K562 (cell line): Measurements from ENCODE around the gene AREL1. TPM values are rescaled to one million over a fixed set of nuclear protein-coding genes. Genes with fewer than 3 reads are reported as not detected.

Source experiments
- ATAC-seq: fragments of 200-7000 bp; cut with Tn5 transposase; 3 replicates; pipeline ENCODE4 v1.9.1; 2020; ENCODE audit warnings: moderate library complexity
- BruUV-seq: library from RNA; stranded (reverse); fragments of 400-500 nt; replicated peaks from 2 replicates; lab custom pipeline; 2021; lab: Mats Ljungman, UMichigan
- CTCF ChIA-PET: fragments of 300-600 bp; formaldehyde crosslinking; extraction: SDS; loops from one replicate; lab custom pipeline; 2021; ENCODE audit warnings: low intra/inter-chr PET ratio; lab: Yijun Ruan, JAX
- POLR2A ChIA-PET: fragments of 300-600, 350-650 bp; sonication (Branson Sonifier 250); formaldehyde crosslinking; extraction: SDS; loops from one replicate; lab custom pipeline; 2021; ENCODE audit warnings: antibody characterized with exemption, inconsistent platforms; lab: Yijun Ruan, JAX
- DNase-seq, 4 experiments: peaks; one replicate each; pipeline versions ENCODE4 v3.0.0 to v3.0.0-alpha.2; 2011 to 2018; ENCODE audit warnings: low spot score in 3 of 4, mixed read lengths in 3 of 4; ENCODE audit errors: extremely low read depth in 1 of 4
- FAIRE-seq: peaks from 2 replicates; lab custom pipeline; 2011; peaks lifted over from hg19 to GRCh38; lab: Jason Lieb, UNC
- H2AFZ ChIP-seq: 2 replicates; pipeline ENCODE4 v1.6.0; 2011; ENCODE audit warnings: low read depth, low read length, control low read depth, inconsistent platforms
- H3K27ac ChIP-seq: fragments of 200-600 bp; 3 replicates; pipeline ENCODE4 v1.8.0; 2011; ENCODE audit warnings: low read depth, mild to moderate bottlenecking, control low read depth, inconsistent platforms, low read length, moderate library complexity, mixed read lengths; ENCODE audit errors: extremely low read depth
- H3K27me3 ChIP-seq, 2 experiments: fragments of 300-600 bp in 1 of 2; 2 replicates in 1 of 2; 3 replicates in 1 of 2; pipeline versions ENCODE4 v1.6.0 to v1.8.0; 2011; ENCODE audit warnings: inconsistent platforms in 2 of 2, low read length in 2 of 2, mild to moderate bottlenecking in 1 of 2, mixed read lengths in 1 of 2, moderate library complexity in 1 of 2; ENCODE audit not compliant: control insufficient read depth in 2 of 2, insufficient read depth in 2 of 2
- H3K36me3 ChIP-seq: fragments of 300-600 bp; 3 replicates; pipeline ENCODE4 v1.8.0; 2011; ENCODE audit warnings: mild to moderate bottlenecking, low read length, inconsistent platforms; ENCODE audit not compliant: control insufficient read depth, insufficient read depth
- H3K4me1 ChIP-seq, 2 experiments: fragments of 200-600 bp in 1 of 2; replicated peaks in 1 of 2; 2 replicates in 1 of 2; 3 replicates in 1 of 2; pipeline versions ENCODE4 v1.5.1 to v1.8.0; 2011; ENCODE audit warnings: inconsistent platforms in 2 of 2, low read length in 2 of 2, mild to moderate bottlenecking in 1 of 2, mixed read lengths in 1 of 2, moderate library complexity in 1 of 2; ENCODE audit not compliant: control insufficient read depth in 2 of 2, insufficient read depth in 2 of 2
- H3K4me2 ChIP-seq: 2 replicates; pipeline ENCODE4 v1.6.1; 2011; ENCODE audit warnings: low read length, control low read depth, inconsistent platforms, mixed read lengths; ENCODE audit not compliant: insufficient read depth
- H3K4me3 ChIP-seq: fragments of 200-600 bp; sonication (generic), shearing (Covaris generic); 2 replicates; pipeline ENCODE4 v1.5.1; 2016; ENCODE audit warnings: control low read depth, inconsistent platforms
- H3K79me2 ChIP-seq: fragments of 200-600 bp; 3 replicates; pipeline ENCODE4 v1.8.0; 2011; ENCODE audit warnings: low read length, inconsistent platforms; ENCODE audit not compliant: control insufficient read depth, insufficient read depth
- H3K9ac ChIP-seq, 2 experiments: 2 replicates each; pipeline versions ENCODE4 v1.6.0 to v1.6.1; 2011; ENCODE audit warnings: low read depth in 2 of 2, low read length in 2 of 2, control low read depth in 1 of 2, inconsistent platforms in 1 of 2, mild to moderate bottlenecking in 1 of 2, mixed read lengths in 1 of 2; ENCODE audit not compliant: insufficient read depth in 1 of 2
- H3K9me1 ChIP-seq: one replicate; pipeline ENCODE4 v1.6.0; 2011; ENCODE audit warnings: inconsistent platforms, mild to moderate bottlenecking, low read length, moderate library complexity; ENCODE audit not compliant: control insufficient read depth, insufficient read depth
- H3K9me3 ChIP-seq: replicated peaks from 2 replicates; pipeline ENCODE4 v1.5.1; 2011; ENCODE audit warnings: low read depth, low read length, inconsistent platforms; ENCODE audit not compliant: control insufficient read depth, insufficient read depth
- H4K20me1 ChIP-seq: replicated peaks from 2 replicates; pipeline ENCODE4 v1.6.1; 2011; ENCODE audit warnings: low read length, inconsistent platforms, mixed read lengths; ENCODE audit not compliant: control insufficient read depth, insufficient read depth
- CC2D1A ChIP-seq: fragments of 450-650 bp; IDR thresholded peaks from 2 replicates; pipeline ENCODE4 v1.6.1; 2017; ENCODE audit warnings: mild to moderate bottlenecking
- ESRRB ChIP-seq: fragments of 250-450 bp; sonication (Bioruptor Pico); IDR thresholded peaks from 2 replicates; pipeline ENCODE4 v1.5.0; 2020; ENCODE audit warnings: mild to moderate bottlenecking, moderate library complexity, borderline replicate concordance
- KLF16 ChIP-seq: IDR thresholded peaks from 2 replicates; pipeline ENCODE4 v1.6.1; 2016; ENCODE audit warnings: antibody characterized with exemption
- PRMT5 ChIP-seq: sonication (generic); formaldehyde crosslinking; IDR thresholded peaks from 2 replicates; pipeline ENCODE4 v1.5.0; 2020; ENCODE audit warnings: missing genetic modification reagents
- PTTG1 ChIP-seq: fragments of 450-650 bp; IDR thresholded peaks from 2 replicates; pipeline ENCODE4 v1.6.1; 2016; ENCODE audit warnings: low read depth, mild to moderate bottlenecking, missing genetic modification characterization, missing compliant biosample characterization
- SFPQ ChIP-seq: fragments of 200-400 bp; formaldehyde crosslinking; IDR thresholded peaks from 2 replicates; pipeline ENCODE4 v1.6.1; 2017; ENCODE audit warnings: mild to moderate bottlenecking, low read depth, low read length, moderate library complexity
- SIX5 ChIP-seq, 2 experiments: IDR thresholded peaks; 2 replicates each; pipeline ENCODE4 v1.6.1; 2011; ENCODE audit warnings: low read length in 2 of 2, borderline replicate concordance in 1 of 2, low read depth in 1 of 2, mild to moderate bottlenecking in 1 of 2, moderate library complexity in 1 of 2; ENCODE audit not compliant: insufficient read depth in 1 of 2
- SLC30A9 ChIP-seq: fragments of 250-450 bp; sonication (Bioruptor Pico); IDR thresholded peaks from 2 replicates; pipeline ENCODE4 v1.8.0; 2022; ENCODE audit warnings: mild to moderate bottlenecking, moderate library complexity
- SNRNP70 ChIP-seq: fragments of 200-400 bp; formaldehyde crosslinking; optimal IDR thresholded peaks from 2 replicates; pipeline ENCODE3; 2017; ENCODE audit warnings: low read depth, low read length
- SPI1 ChIP-seq: IDR thresholded peaks from 2 replicates; pipeline ENCODE4 v1.6.1; 2011; ENCODE audit warnings: low read depth, low read length, control low read depth, borderline replicate concordance
- TRIM25 ChIP-seq: fragments of 450-650 bp; IDR thresholded peaks from 2 replicates; pipeline ENCODE4 v1.7.0; 2016; ENCODE audit warnings: borderline replicate concordance
- ZNF124 ChIP-seq: sonication (generic); formaldehyde crosslinking; IDR thresholded peaks from 2 replicates; pipeline ENCODE4 v1.8.1; 2022; ENCODE audit warnings: missing genetic modification reagents
- ZNF197 ChIP-seq: fragments of 200-800 bp; sonication (Bioruptor generic); IDR thresholded peaks from 2 replicates; pipeline ENCODE4 v1.6.1; 2016; ENCODE audit warnings: low read depth, missing genetic modification characterization, missing compliant biosample characterization
- WGBS: fragments of 100-300 bp; shearing (Covaris generic); methylation state at CpG from one replicate; pipeline ENCODE4 v1.1.6; 2016; ENCODE audit warnings: low coverage, mixed read lengths; ENCODE audit not compliant: insufficient coverage; ENCODE audit errors: missing lambda C conversion rate; 5-methylcytosine and 5-hydroxymethylcytosine counted together
- in situ Hi-C: fragments of 300-500 bp; cut with MboI; formaldehyde crosslinking; loops from 4 replicates; pipeline ENCODE4 v1.15.0; 2018; ENCODE audit warnings: inconsistent platforms, mixed read lengths
- intact Hi-C: fragments of 100-400 bp; cut with micrococcal nuclease; formaldehyde crosslinking; loops from 2 replicates; pipeline ENCODE4 v1.14.2; 2022
- polyA plus RNA-seq, 8 experiments: library from polyadenylated mRNA; depleted of rRNA in 4 of 8; stranded (reverse) in 5 of 8; unstranded in 3 of 8; fragments of >200 nt; fragmentation: Nextera tagmentation in 2 of 8; fragmentation: Illumina TruSeq in 1 of 8; extraction: Ambion mirVana in 2 of 8; extraction: Trizol in 1 of 8; gene quantifications; 2 replicates each; pipeline versions ENCODE4 v1.2.1 to v1.2.3, GENCODE V29; 2011 to 2014; ENCODE audit warnings: inconsistent platforms in 1 of 8, missing spikeins in 1 of 8
- total RNA-seq, 7 experiments: library from RNA; depleted of rRNA in 6 of 7; stranded (reverse); fragments of >200 nt in 6 of 7; fragmentation: Illumina TruSeq in 2 of 7; extraction: Trizol in 2 of 7; gene quantifications; 2 replicates each; pipeline versions ENCODE4 v1.2.1 to v1.2.3, GENCODE V29; 2011 to 2021; ENCODE audit warnings: low replicate concordance in 1 of 7
- TF ChIP-seq, protein P1 (sequence below): fragments of 450-650 bp; IDR thresholded peaks from 2 replicates; pipeline ENCODE4 v1.6.1; 2016
- TF ChIP-seq, protein P2 (sequence below): fragments of 250-450 bp; sonication (Bioruptor Pico); IDR thresholded peaks from 2 replicates; pipeline ENCODE4 v1.9.0; 2021; ENCODE audit warnings: mild to moderate bottlenecking, inconsistent platforms

Gene AREL1
- total and polyA plus RNA-seq, 9 of the 15 experiments (the other 6 are each of a cell fraction or from before 2014, with no cell fraction given) = 6.0 to 24.8 (median 16.6) TPM

- TF ChIP-seq PTTG1 (tag) (no peak), PRMT5 (CRISPR knock-in tag) (no peak), KLF16 (no peak), SNRNP70 (no peak), TRIM25 (no peak), ESRRB (CRISPR knock-in tag) (no peak), SIX5 (IDR thresholded peaks at IDR 0.05; ENCODE audit: borderline replicate concordance in 1 of 2, insufficient read depth in 1 of 2, low read depth in 1 of 2, low read length in 2 of 2) (no peak), CC2D1A (no peak)
- TF ChIP-seq, protein P1, sequence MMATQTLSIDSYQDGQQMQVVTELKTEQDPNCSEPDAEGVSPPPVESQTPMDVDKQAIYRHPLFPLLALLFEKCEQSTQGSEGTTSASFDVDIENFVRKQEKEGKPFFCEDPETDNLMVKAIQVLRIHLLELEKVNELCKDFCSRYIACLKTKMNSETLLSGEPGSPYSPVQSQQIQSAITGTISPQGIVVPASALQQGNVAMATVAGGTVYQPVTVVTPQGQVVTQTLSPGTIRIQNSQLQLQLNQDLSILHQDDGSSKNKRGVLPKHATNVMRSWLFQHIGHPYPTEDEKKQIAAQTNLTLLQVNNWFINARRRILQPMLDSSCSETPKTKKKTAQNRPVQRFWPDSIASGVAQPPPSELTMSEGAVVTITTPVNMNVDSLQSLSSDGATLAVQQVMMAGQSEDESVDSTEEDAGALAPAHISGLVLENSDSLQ = no peak
- TF ChIP-seq, all 486 proteins: peak for 3
These were observed 45.1 kb downstream of the AREL1 start (continued) for GRCh38 chr14:74667758-74668157.

DNA sequence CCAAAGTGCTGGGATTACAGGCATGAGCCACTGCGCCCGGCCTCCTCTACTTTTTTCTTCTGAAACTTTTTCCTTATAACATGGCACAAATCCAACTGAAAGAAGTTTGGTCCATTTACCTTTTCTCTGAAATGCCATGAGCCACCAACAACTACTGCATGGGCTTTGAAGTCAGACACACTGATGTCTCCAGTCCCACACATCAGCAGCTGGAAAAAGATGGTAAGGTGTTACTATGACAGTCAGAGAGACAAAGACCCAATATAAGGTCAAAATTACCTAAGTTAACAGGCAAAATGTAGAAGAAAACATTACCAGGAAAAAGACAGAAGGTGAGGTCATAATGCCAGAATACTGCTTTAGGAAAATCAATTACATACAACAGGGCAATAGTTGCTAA, 48.2 kb downstream of the AREL1 start:
- Histone ChIP-seq H3K4me1 (peaks cover 0 to 11% of the 10 kb centered on the region in 2 experiments; a peak in 2 of 5 replicates), H3K4me2 (no peak overlapping the region), H4K20me1 (no peaks in the 10 kb centered on the region), H3K4me3 (no peak overlapping the region), H2AFZ (no peak overlapping the region), H3K79me2 (no peaks in the 10 kb centered on the region), H3K27ac (no peak overlapping the region), H3K36me3 (peaks cover 71% of the 10 kb centered on the region), H3K9ac (no peak overlapping the region), H3K9me3 (no peaks in the 10 kb centered on the region), H3K9me1 (no peaks in the 10 kb centered on the region), H3K27me3 (no peaks in the 10 kb centered on the region)
- FAIRE-seq = no peak
- POLR2A ChIA-PET = no interaction called here
- BruUV-seq = no TSS peak
- CTCF ChIA-PET = no interaction called here
- in situ Hi-C loops (no loop called here), intact Hi-C loops (no loop called here)
- WGBS = no CpG with 5 or more reads among the region's 2 CpGs
- ATAC-seq = no peak
- DNase-seq = no peak
- TF ChIP-seq SPI1 (no peak), CC2D1A (no peak), ZNF197 (no peak), ZNF124 (CRISPR knock-in tag) (no peak), SFPQ (no peak), SLC30A9 (no peak)
- TF ChIP-seq, protein P2, sequence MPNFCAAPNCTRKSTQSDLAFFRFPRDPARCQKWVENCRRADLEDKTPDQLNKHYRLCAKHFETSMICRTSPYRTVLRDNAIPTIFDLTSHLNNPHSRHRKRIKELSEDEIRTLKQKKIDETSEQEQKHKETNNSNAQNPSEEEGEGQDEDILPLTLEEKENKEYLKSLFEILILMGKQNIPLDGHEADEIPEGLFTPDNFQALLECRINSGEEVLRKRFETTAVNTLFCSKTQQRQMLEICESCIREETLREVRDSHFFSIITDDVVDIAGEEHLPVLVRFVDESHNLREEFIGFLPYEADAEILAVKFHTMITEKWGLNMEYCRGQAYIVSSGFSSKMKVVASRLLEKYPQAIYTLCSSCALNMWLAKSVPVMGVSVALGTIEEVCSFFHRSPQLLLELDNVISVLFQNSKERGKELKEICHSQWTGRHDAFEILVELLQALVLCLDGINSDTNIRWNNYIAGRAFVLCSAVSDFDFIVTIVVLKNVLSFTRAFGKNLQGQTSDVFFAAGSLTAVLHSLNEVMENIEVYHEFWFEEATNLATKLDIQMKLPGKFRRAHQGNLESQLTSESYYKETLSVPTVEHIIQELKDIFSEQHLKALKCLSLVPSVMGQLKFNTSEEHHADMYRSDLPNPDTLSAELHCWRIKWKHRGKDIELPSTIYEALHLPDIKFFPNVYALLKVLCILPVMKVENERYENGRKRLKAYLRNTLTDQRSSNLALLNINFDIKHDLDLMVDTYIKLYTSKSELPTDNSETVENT = no peak
